Sciatic nerve (tissue), 2 donors: ENCODE results near the gene ZC3H7B. TPM values are rescaled to one million over a fixed set of nuclear protein-coding genes. Genes with fewer than 3 reads are reported as not detected.

Experiments
- ATAC-seq: fragments of 200-7000 bp; cut with Tn5 transposase; one replicate; pipeline ENCODE4 v1.9.1; 2020; ENCODE audit warnings: mild to moderate bottlenecking, moderate library complexity
- DNase-seq: peaks from one replicate; pipeline ENCODE4 v3.0.0-alpha.2; 2020; ENCODE audit warnings: low spot score
- intact Hi-C: fragments of 100-400 bp; cut with DNase I; formaldehyde crosslinking; loops from one replicate; pipeline ENCODE4 v1.14.2; 2022
- total RNA-seq: library from RNA; stranded (reverse); fragmentation: NEBNext Ultra II Directional; extraction: Animal tissue kit (Norgen Biotek cat#: 25700); gene quantifications from one replicate; pipeline ENCODE4 v1.2.1, GENCODE V29; 2021
- donor health status: DM: no; HTN: no; CAD: no.
- donor health status: DM: no; HTN: no; CAD: no.

Gene ZC3H7B
- total RNA-seq, 1 donor from 2014 or later, result 72.6 TPM

GRCh38 chr22:41347066-41347859 is 45.9 kb downstream of the ZC3H7B start:
- intact Hi-C loops, result no loop called here
- ATAC-seq (no peak), DNase-seq (no peak)

GRCh38 chr22:41348964-41349484 is 47.7 kb downstream of the ZC3H7B start:
- DNase-seq (no peak), ATAC-seq (no peak)
- intact Hi-C loops, result no loop called here

GRCh38 chr22:41350087-41350486 is 48.8 kb downstream of the ZC3H7B start:
- no peak for ATAC-seq
- intact Hi-C loops, result no loop called here
- DNase-seq, result no peak

- intact Hi-C loops, result no loop called here
- DNase-seq, result no peak
- ATAC-seq, result no peak
Observed at GRCh38 chr22:41351011-41351410, 49.7 kb downstream of the ZC3H7B start.

- no peak for ATAC-seq
- intact Hi-C loops, result no loop called here
- DNase-seq, result no peak
Observed at GRCh38 chr22:41352058-41352457, 50.7 kb downstream of the ZC3H7B start.

GRCh38 chr22:41353862-41354575 is 52.7 kb downstream of the ZC3H7B start:
- DNase-seq, result no peak
- ATAC-seq, result no peak
- intact Hi-C loops, result no loop called here

GRCh38 chr22:41354979-41355378 is 53.7 kb downstream of the ZC3H7B start:
- DNase-seq (no peak), ATAC-seq (peak; percentile 72)
- intact Hi-C loops, result no loop called here

GRCh38 chr22:41355895-41356294 is 54.6 kb downstream of the ZC3H7B start:
- intact Hi-C loops, result no loop called here
- ATAC-seq, result no peak
- no peak for DNase-seq

GRCh38 chr22:41356430-41357028 is 55.2 kb downstream of the ZC3H7B start:
- no peak for DNase-seq
- intact Hi-C loops, result no loop called here
- ATAC-seq, result no peak

GRCh38 chr22:41357191-41357590 is 55.9 kb downstream of the ZC3H7B start:
- no peak for ATAC-seq
- intact Hi-C loops, result no loop called here

GRCh38 chr22:41358927-41359326 is 57.6 kb downstream of the ZC3H7B start:
- DNase-seq, result no peak
- intact Hi-C loops, result no loop called here
- ATAC-seq, result no peak

More at GRCh38 chr22:41357191-41357590, 55.9 kb downstream of the ZC3H7B start:
- no peak for DNase-seq

GRCh38 chr22:41359376-41359775 is 58.1 kb downstream of the ZC3H7B start:
- ATAC-seq (no peak), DNase-seq (no peak)
- intact Hi-C loops, result no loop called here

- DNase-seq, result no peak
- no peak for ATAC-seq
- intact Hi-C loops, result no loop called here
Observed at GRCh38 chr22:41360126-41360525, 58.8 kb downstream of the ZC3H7B start.

GRCh38 chr22:41361716-41362310 is 60.5 kb downstream of the ZC3H7B start:
- ATAC-seq (no peak), DNase-seq (no peak)
- intact Hi-C loops, result no loop called here

- no peak for ATAC-seq
- DNase-seq, result no peak
- intact Hi-C loops, result no loop called here
Observed at GRCh38 chr22:41362615-41363014, 61.3 kb downstream of the ZC3H7B start.

- intact Hi-C loops, result no loop called here
- DNase-seq (no peak), ATAC-seq (no peak)
Observed at GRCh38 chr22:41364233-41364632, 62.9 kb downstream of the ZC3H7B start.

- intact Hi-C loops, result no loop called here
- DNase-seq (no peak), ATAC-seq (no peak)
Observed at GRCh38 chr22:41364955-41365354, 63.6 kb downstream of the ZC3H7B start.

GRCh38 chr22:41365425-41365824 is 64.1 kb downstream of the ZC3H7B start:
- ATAC-seq, result no peak
- DNase-seq, result no peak
- intact Hi-C loops, result no loop called here

- DNase-seq (no peak), ATAC-seq (peak; percentile 0)
- intact Hi-C loops, result no loop called here
Observed at GRCh38 chr22:41366323-41367029, 65.2 kb downstream of the ZC3H7B start.
